ENCODE data around the gene YEATS4.

DNA sequence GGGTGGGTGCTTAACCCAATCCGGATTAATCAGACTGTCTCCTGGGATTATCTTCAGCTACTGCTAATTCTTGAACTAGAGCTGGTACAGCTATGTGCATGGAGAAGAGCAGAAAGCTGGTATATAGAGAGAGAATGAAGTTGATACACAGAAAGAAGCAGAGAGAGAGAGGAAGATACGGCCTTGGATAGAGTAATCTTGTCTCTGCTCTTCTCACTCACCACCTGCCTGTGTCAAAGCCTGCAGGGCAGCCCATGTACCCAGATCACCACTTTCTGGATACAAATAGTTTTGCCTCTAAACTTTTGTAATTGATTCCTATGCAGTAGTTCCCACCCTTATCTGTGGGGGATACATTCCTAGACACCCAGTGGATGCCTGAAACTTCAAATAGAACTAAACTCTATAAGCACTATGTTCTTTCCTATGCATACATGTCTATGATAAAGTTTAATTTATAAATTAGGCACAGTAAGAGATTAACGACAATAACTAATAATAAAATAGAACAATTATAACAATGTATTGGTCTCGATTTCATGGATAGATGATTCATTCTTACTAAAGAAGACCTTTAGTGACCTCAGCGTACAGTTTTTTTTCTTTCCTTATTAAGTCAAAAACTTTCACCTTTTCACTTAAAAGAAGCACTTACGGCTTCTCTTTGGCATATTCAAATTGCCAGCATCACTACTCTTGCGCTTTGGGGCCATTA is 45.5 kb downstream of the YEATS4 start:
- TF ChIP-seq, protein P1, sequence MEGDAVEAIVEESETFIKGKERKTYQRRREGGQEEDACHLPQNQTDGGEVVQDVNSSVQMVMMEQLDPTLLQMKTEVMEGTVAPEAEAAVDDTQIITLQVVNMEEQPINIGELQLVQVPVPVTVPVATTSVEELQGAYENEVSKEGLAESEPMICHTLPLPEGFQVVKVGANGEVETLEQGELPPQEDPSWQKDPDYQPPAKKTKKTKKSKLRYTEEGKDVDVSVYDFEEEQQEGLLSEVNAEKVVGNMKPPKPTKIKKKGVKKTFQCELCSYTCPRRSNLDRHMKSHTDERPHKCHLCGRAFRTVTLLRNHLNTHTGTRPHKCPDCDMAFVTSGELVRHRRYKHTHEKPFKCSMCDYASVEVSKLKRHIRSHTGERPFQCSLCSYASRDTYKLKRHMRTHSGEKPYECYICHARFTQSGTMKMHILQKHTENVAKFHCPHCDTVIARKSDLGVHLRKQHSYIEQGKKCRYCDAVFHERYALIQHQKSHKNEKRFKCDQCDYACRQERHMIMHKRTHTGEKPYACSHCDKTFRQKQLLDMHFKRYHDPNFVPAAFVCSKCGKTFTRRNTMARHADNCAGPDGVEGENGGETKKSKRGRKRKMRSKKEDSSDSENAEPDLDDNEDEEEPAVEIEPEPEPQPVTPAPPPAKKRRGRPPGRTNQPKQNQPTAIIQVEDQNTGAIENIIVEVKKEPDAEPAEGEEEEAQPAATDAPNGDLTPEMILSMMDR (IDR thresholded peaks at IDR 0.05): no peak
- TF ChIP-seq POLR2AphosphoS5 (IDR thresholded peaks at IDR 0.05; ENCODE audit: low read depth, low read length) (no peak), TCF7L2 (IDR thresholded peaks at IDR 0.05; ENCODE audit: low read depth, low read length) (no peak), REST (IDR thresholded peaks at IDR 0.05; ENCODE audit: insufficient read depth in 1 of 2, low read depth in 2 of 2, low read length in 1 of 2) (no peak)

Data from Panc1 (cell line).